Left lung (tissue), 10 donors: ENCODE results near the gene ATP10A. TPM values are rescaled to one million over a fixed set of nuclear protein-coding genes. Genes with fewer than 3 reads are reported as not detected.

Source experiments
- ATAC-seq: fragments of 200-7000 bp; cut with Tn5 transposase; one replicate; pipeline ENCODE4 v1.9.1; 2020; ENCODE audit warnings: moderate library complexity
- DNase-seq, 4 donors: peaks; one replicate each; pipeline ENCODE4 v3.0.0-alpha.2; 2013 to 2020
- H3K27ac ChIP-seq, 2 donors: fragments of 200-600 bp; sonication (generic) in 1 of 2; one replicate each; pipeline versions ENCODE4 v1.5.0 to v1.8.0; 2020 to 2021
- H3K27me3 ChIP-seq, 2 donors: fragments of 200-600 bp; sonication (generic) in 1 of 2; one replicate each; pipeline versions ENCODE4 v1.5.0 to v1.8.0; 2020 to 2021
- H3K36me3 ChIP-seq, 2 donors: fragments of 200-600 bp; sonication (generic) in 1 of 2; one replicate each; pipeline versions ENCODE4 v1.5.0 to v1.8.0; 2020 to 2021
- H3K4me1 ChIP-seq, 2 donors: fragments of 200-600 bp; one replicate each; pipeline ENCODE4 v1.8.0; 2021
- H3K4me3 ChIP-seq, 2 donors: fragments of 200-600 bp; sonication (generic) in 1 of 2; one replicate each; pipeline versions ENCODE4 v1.5.0 to v1.8.0; 2020 to 2021; ENCODE audit warnings: mild to moderate bottlenecking in 1 of 2
- H3K9me3 ChIP-seq, 2 donors: fragments of 200-600 bp; sonication (generic) in 1 of 2; one replicate each; pipeline versions ENCODE4 v1.5.0 to v1.8.0; 2020 to 2021
- intact Hi-C, 2 donors: fragments of 100-400 bp; cut with DNase I; formaldehyde crosslinking; loops; one replicate each; pipeline versions ENCODE4 v1.11.2 to v1.14.2; 2022
- polyA plus RNA-seq, 6 donors: library from polyadenylated mRNA; unstranded; fragments of 120-200 nt; gene quantifications; one replicate each; pipeline ENCODE4 v1.2.1, GENCODE V29; 2013; ENCODE audit not compliant: insufficient read length in 6 of 6
- total RNA-seq, 2 donors: library from RNA; stranded (reverse); fragmentation: NEBNext Ultra II Directional; extraction: Animal tissue kit (Norgen Biotek cat#: 25700); gene quantifications; one replicate each; pipeline ENCODE4 v1.2.1, GENCODE V29; 2021
- TF ChIP-seq, protein P1 (sequence below), 2 donors: fragments of 200-600 bp; sonication (generic) in 1 of 2; IDR thresholded peaks; one replicate each; pipeline versions ENCODE4 v1.5.0 to v1.8.0; 2021; ENCODE audit warnings: antibody characterized with exemption in 2 of 2
- donor health status: DM: no; HTN: yes; CAD: no.
- donor health status: DM: no; HTN: no; CAD: no.

The ATP10A gene
- total and polyA plus RNA-seq, 8 donors: 0.70 to 46.1 (median 0.87) TPM

DNA sequence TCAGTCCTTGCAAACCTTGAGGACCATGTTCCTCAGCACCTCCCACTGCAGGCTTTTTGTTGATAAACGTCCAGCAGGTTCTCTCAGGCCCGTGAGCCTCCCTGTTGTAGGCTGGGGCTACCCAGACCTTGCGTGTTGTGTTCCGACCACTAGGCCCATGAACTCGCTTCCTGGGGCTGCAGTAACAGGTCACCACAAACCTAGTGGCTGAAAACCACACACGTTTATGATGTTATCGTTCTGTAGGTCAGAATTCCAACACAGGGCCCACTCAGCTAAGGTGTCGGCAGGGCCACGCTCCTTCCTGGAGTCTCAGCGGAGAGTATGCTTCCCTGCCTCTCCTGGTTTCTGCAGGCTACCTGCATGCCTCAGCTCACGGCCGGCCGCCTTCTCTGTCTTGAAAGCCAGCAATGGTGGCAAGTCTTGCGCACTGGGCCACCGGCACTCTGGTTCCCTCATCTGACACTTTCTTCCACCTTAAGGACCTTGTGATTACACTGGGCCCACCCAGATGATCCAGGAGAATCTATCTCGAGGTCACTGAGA lies 60.8 kb downstream of the ATP10A start:
- TF ChIP-seq, protein P1, sequence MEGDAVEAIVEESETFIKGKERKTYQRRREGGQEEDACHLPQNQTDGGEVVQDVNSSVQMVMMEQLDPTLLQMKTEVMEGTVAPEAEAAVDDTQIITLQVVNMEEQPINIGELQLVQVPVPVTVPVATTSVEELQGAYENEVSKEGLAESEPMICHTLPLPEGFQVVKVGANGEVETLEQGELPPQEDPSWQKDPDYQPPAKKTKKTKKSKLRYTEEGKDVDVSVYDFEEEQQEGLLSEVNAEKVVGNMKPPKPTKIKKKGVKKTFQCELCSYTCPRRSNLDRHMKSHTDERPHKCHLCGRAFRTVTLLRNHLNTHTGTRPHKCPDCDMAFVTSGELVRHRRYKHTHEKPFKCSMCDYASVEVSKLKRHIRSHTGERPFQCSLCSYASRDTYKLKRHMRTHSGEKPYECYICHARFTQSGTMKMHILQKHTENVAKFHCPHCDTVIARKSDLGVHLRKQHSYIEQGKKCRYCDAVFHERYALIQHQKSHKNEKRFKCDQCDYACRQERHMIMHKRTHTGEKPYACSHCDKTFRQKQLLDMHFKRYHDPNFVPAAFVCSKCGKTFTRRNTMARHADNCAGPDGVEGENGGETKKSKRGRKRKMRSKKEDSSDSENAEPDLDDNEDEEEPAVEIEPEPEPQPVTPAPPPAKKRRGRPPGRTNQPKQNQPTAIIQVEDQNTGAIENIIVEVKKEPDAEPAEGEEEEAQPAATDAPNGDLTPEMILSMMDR (IDR thresholded peaks at IDR 0.05): no peak
- H3K27ac ChIP-seq: no peak overlapping the region
- peak in 1 of 4 donors; percentile 22 for DNase-seq
- H3K36me3 ChIP-seq: no peaks in the 10 kb centered on the region
- no peaks in the 10 kb centered on the region for H3K9me3 ChIP-seq
- ATAC-seq: no peak
- no peak overlapping the region for H3K4me3 ChIP-seq
- H3K27me3 ChIP-seq: no peaks in the 10 kb centered on the region
- H3K4me1 ChIP-seq: peaks cover 0 to 15% of the 10 kb centered on the region in 2 donors
- intact Hi-C loops: no loop called here

DNA sequence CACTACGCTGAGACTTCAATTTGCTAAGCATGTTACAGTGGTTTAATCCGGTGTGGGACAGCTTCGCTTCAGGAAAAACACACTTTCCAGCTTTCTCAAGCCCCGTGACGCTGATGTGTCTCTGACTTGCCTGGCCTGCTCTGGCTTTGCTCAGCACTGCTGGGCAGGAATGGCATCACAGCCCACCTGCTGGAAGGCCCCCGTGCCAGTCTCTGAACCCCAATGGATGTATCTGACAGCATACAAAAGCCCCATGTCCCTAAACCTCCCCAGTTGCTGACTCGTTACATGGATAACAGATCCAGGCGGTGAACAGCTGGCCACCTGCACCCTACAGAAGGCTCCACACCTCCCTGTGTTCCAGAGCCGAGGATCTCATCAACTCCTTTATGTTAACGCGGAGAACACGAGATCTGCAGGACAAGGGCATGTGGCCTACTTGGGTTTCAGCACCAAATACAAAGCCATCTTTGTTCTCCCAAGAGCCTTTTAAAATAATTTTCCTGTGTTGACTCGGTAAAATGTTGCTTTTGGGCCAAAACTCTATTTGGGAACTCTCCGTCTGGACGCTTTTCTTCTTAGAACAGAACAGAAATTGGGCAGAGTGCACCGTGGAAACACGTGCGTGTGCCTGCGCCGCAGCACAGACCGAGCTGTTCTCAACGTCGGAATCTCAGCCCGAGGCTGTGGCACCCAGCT lies 61.4 kb downstream of the ATP10A start:
- H3K27me3 ChIP-seq: no peaks in the 10 kb centered on the region
- intact Hi-C loops: no loop called here
- TF ChIP-seq, protein P1 (IDR thresholded peaks at IDR 0.05): no peak
- no peak overlapping the region for H3K27ac ChIP-seq
- DNase-seq (no peak), ATAC-seq (no peak)
- no peak overlapping the region for H3K4me3 ChIP-seq
- peaks cover 0 to 15% of the 10 kb centered on the region in 2 donors for H3K4me1 ChIP-seq
- H3K9me3 ChIP-seq: no peaks in the 10 kb centered on the region
- H3K36me3 ChIP-seq: no peaks in the 10 kb centered on the region

DNA sequence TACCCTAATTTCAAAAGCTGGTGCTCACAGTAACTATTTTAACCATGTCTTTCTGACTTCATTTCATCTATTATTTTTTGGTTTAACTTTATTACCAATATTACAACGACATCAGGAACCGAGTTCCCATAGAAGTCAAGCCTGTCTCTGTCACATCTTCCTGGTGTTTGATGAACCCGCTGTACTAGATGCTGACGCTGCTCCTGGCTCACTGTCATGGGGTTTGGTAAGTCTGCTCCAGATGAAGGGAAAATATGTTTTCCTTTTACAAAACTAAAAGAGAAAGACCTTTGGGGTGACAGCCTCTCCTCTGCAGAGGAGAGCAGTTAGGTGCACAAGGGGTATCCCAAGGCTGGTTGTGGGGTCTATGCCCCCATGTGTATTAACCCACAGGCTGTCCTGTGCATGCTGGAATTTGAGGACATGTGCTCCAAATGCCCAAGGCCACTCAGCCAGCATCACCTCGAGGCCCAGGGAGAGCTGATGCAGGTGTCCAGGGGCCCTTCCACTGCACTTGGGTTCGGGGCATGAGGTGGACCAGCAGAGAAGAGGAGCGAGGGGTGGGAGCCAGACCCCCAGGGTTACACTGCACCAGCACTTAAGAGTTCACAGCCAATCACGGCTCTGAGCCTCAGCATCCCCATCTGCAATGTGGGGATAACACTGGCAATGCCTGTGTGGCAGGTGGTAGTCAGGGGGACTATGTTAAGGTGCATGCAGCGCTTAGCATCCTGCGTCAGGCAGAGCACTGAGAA lies 62.2 kb downstream of the ATP10A start:
- TF ChIP-seq, protein P1 (IDR thresholded peaks at IDR 0.05): no peak
- no peak overlapping the region for H3K4me3 ChIP-seq
- no peaks in the 10 kb centered on the region for H3K27me3 ChIP-seq
- no peaks in the 10 kb centered on the region for H3K36me3 ChIP-seq
- DNase-seq: no peak
- intact Hi-C loops: no loop called here
- no peak for ATAC-seq
- H3K9me3 ChIP-seq: no peaks in the 10 kb centered on the region
- no peak overlapping the region for H3K27ac ChIP-seq
- peaks cover 0 to 15% of the 10 kb centered on the region in 2 donors for H3K4me1 ChIP-seq

DNA sequence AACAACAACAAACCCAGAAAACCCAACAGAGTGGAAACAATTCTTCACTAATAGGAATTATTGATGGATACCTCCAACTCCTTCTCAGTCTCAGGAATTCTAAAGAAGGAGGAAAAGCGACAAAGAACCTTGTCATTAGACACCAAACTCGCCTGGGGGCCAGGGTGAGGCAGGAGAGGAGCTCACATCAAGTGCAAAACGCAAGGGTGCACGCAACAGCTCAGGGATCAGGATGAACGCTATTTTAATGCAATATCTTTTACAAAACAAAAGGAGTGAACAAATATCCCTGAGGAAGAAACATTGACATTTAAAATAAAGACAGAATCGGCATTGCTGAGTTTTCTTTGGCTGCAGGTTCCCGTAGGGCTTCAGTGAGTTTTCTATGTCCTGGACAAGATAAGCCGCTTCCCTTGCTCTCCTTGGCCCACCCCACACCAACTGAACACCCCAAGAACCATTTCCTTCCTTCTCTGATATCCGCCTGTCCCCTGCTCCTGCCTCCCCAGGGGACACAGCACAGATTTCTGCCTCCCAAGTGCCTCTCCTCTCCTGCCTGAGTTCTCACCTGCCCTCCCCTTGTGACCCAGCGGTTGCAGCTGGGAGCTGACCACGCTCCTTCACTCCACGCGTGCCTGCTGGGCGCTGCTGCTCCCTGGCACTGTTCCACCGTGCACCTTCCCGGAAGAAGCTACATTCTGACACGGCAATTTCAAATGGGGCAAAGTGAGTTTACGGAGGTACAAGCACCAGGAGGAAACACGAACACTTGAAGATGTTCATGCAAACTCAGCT lies 63.0 kb downstream of the ATP10A start:
- Histone ChIP-seq H3K4me3 (no peak overlapping the region), H3K9me3 (no peaks in the 10 kb centered on the region), H3K27me3 (no peaks in the 10 kb centered on the region), H3K27ac (no peak overlapping the region), H3K36me3 (no peaks in the 10 kb centered on the region), H3K4me1 (peaks cover 0 to 15% of the 10 kb centered on the region in 2 donors)
- ATAC-seq: peak; percentile 11
- DNase-seq: peak in 1 of 4 donors; percentile 33
- intact Hi-C loops: no loop called here
- TF ChIP-seq, protein P1 (IDR thresholded peaks at IDR 0.05): no peak
